Middle frontal gyrus (tissue), 1 donor: ENCODE measurements around the gene KCNH8.

Experiments used
- DNase-seq: peaks from one replicate; pipeline ENCODE4 v3.0.0-alpha.2; 2015; ENCODE audit warnings: low spot score; ENCODE audit errors: extremely low spot score

Gene KCNH8

DNA sequence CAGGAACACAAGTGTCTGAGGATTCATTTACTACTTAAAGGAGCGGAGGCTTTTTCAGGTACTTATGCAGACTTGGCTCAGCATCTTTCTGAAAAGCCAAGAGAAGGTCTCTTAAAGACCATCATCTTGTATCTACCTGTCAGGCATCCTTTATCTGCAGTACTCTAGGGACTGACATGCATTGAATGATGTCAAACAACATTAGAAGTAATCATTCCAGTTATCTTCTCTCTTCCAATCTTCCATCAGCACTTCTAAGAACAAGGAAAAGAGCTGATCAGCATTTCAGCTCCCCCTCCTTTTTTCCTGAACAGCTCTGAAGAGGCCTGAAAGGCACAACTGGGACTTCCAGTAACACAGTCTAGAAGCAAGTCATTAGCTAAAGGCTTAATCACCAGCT is 214.8 kb downstream of the KCNH8 start:
- no peak for DNase-seq

DNA sequence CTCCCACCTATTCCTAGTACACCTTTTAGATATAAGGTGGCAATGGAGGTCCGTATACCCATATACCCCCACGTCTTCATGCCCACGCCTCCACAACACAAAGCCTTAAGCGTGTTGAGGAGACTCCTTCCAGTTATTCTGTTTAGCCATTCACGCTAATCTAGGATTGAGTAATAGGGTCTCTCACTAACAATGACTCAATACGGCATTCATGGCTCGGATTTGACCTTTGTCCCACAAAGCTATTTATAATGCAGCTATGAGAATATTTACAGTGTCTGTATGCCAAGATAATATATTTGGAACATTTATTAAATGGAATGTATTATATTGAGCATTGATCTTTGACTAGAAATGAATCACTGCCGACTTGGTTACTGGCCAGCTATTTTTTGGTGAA is 215.8 kb downstream of the KCNH8 start:
- no peak for DNase-seq

DNA sequence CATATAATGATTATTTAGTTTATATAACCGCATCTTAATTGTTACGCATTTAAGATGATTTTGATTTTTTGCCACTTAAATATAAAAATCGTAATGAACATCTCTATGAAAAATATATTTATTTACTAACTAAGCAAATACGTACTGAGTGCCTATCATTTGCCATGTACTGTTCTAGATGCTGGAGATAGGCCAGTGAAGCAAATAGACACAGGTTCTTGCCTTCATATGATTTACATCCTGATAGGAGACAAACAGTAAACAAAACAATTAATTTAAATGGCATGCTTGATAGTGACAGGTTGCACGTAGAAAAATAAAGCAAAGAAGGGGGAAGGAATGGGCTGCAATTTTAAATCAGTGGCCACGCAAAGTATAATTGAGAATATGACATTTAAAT is 217.2 kb downstream of the KCNH8 start:
- DNase-seq: no peak

DNA sequence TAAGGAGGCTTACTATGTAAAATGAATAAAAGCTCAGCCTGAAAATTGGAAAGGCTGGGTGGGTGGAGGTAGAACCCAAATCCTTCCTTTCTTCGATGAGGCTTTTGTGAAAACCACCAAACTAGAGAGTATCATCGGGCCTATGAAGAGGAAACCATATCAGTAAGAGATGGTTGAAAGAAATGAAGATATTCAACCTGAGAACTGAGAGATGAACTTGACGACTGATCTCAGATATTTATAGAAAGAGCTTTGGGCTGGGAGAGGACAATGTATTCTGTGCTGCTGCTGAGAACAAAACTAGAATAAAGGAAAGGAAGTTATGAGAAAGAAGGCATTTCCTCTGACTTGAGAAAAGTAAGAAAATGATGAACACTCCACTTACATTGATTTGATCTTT is 236.6 kb downstream of the KCNH8 start:
- DNase-seq: no peak

DNA sequence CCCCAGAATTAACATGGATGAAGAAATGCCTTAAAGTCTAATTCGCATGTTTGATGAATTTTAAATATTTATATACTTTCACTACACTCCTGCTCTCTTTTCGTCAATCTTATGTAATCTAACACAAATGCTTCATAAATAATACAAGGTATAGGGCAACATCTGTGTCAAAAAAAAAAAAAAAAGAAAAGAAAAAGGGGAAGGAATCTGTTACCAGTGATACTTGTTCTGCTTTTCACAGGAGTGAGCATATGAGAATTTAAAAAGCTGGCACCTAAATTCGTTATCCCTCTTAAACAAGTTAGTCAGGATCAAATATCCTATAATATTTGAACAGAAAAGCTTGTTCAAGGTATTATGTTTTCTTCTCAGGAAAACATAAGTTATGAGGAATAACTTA is 243.8 kb downstream of the KCNH8 start:
- DNase-seq: no peak

DNA sequence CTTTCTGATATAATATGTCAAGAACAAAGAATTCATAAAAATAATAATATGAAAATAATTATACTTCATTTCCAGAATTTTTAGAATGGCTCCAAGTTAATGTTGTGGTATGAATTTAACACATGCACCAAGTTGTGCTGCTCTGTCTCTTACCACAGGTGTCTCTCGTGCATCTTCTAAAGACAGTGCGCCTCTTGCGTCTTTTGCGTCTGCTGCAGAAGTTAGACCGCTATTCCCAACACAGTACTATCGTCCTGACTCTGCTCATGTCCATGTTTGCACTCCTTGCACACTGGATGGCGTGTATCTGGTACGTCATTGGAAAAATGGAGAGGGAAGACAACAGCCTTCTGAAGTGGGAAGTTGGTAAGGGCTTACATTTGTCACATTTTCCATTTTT is 246.6 kb downstream of the KCNH8 start:
- no peak for DNase-seq

DNA sequence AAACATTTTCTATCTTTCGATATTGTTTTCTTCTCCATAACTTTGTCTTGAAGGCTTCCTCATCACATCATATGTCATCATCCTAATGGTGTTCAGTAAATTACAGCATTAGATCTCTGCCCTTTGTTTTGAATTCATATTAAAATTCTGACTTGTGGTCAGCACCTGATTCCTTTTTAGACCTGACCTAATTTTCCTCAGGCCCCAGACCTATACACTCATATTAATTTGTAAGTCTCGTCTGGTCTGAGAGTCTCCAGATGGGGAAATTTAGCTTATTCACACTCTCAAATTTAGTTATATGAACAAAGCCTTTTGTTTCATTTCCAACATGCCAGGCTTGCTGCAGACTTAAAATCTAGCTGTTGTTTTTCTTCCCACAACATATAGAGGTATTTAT is 248.4 kb downstream of the KCNH8 start:
- DNase-seq: no peak

DNA sequence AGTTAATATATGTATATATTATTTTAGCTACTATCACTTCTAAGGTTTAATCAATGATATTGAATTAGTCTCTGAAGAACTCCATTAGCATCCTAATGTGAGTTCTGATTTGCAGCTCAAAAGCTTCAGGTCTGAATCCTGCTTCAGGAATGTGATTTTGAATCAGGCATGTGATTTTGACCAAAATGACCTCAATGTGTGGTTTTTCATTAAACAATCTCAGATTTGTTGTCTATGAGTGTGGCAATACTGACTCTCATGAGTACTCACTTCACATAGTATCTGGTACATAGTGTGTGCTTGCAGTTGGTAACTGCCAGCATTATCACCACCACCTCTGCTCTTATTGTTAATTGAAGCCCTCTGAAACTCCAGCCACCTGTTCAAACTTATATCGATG is 251.0 kb downstream of the KCNH8 start:
- DNase-seq: no peak

DNA sequence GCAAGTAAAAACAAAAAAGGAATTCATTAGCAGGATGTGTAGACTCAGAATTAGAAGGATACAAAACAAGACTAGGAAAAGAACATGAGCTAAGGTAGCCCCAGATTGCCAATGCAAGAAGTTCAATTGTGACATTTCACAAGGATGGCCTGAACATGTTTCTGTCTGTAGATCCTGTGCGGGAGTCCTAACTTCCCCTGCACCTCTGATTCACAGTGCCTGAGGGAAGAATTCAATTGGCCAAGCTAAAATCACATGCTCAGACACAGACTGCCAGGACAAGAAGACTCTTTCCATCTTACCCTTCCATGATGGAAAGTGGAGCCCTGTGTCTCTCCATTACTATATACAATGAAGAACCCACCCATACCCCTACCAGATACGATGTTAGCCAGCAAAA is 251.5 kb downstream of the KCNH8 start:
- no peak for DNase-seq

DNA sequence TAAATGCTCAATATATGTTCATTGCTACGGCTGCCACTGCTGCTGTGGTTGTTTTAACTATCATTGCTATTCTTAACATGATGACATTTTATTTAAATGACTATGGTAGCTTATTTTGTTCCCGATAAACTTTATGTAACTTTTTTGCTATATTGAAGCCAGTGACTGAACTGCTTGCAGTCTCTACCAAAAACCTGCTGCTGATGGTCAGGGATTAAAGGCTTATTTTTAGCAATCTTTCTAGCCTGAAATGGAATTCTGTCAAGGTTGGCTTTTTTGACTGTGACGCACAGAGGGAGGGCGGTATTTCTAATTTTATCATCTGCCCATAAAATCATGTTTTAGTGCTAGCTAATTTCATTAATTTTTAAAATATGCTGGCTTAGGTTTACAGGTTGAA is 271.8 kb downstream of the KCNH8 start:
- no peak for DNase-seq

DNA sequence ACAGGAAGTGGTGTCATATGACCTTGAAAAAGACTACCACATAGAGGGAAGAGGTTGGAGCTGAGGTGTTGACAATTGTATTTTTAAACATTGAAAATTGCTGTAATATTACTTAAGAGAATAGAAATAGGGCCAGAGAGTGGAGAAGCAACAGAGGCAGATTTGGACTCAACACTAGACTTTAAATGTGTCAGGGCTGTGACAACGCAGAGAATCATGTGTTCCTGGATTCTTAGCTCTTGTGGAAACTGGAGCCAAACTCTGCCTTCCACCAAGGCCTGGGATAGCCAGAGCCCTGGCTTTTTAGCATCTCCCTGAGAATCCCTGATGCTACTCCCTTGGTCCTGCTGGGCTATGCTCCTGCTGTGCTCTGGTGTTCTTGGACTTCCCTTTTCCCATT is 277.5 kb downstream of the KCNH8 start:
- DNase-seq: no peak

DNA sequence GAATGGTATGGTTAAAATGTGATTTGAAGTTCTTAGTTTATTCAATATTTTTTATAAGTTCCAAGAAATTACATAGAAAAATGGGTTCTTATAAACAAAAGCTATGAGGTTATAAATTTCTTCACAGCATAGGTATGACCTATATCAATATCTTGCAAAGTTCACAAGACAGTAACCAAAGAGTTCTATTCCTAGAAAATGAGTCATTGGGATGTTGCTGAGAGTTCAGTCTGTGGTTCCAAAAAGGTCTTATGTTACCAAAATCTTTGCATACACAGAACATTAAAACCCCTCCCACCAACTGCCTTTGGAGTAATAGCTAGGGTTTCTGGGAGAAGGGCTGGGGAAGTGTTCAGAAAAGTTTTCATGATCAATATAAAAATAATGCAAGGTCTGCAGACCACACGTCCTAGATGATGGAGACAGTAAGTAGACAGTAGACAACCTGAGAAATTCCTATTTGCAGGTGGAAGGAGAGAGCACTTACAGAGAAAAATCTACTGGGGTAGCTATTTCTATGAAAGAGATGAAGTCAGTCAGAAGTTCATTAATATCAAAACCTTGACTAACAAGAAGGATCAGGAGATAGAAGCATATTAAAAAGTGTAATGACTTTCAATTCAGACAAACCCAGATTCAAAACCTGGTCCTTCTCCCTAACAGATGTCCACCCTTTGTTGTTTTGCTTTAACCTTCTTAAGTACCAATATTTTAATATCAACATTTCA is 279.3 kb downstream of the KCNH8 start:
- DNase-seq: no peak

DNA sequence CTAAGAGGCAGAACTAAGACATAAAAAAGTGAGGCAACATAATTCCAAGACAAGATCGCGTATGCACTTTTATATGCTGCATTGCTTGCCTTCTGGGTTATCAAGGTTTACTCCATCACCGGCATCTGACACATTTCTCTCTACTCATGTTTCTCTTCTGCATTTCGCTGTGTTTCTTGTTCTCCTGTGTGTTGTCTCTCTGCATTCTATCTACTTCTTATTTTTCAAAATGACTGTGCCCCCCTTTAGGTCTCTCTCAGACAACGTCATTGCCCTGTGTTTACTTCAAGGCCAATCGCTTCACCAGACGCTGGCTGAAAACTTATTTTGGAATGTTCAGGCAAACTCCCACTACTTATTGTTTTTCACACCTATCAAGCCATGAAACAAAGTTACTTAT is 280.4 kb downstream of the KCNH8 start:
- DNase-seq: no peak

DNA sequence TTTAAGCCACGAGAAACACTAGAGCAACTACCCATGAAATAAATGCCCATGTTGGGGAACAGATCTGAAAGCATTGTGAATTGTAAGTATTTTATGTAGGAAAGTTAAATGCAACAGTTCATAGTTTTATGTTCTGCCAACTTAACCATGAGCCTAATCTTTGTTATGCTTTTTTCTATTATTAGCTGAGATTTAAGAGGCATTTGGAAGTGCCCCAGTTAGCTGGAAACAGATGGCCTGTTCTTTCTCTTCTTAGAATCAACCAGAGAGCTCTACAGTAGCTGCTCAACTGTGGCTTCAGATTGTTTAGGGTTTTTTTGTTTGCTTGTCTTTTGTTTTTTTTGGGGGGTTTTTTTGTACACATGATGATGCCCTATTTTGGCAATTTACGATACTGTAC is 284.4 kb downstream of the KCNH8 start:
- peak; percentile 31 for DNase-seq

DNA sequence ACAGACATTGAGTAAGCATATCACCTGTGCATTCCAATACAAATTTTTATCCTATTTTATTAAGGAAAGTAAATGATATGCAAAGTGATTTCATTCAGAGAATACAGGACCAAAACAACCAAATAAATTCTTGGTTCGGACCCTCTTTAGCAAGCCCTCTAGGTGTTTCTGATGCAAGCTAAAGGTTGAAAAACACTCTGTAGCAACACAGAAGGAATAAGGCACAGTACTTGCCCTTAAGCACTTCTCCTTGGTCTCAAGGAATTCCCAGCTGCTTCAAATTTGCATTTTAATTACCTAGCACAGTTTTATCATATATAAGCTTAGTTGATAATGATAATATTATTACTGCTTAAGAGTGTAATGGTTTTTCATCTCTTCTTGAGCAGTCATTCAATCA is 288.4 kb downstream of the KCNH8 start:
- no peak for DNase-seq

DNA sequence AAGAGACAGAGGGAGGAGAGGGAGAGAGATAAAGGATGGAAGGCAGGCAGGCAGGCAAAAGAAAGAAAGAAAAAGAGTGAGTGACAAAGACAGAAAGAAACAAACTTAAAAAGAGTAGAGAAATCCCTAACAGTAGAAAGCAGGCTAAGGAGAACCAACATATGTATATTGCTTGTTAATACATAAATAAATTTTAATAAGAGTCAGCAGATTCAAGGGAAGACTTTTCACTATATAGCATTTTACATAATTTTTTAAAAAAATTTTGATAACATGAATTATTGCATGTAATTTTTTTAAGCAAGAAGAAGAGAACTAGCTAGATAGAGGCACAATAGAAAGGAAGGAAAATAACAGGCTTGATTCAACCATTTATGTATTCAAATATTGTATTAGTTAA is 291.6 kb downstream of the KCNH8 start:
- DNase-seq: no peak

DNA sequence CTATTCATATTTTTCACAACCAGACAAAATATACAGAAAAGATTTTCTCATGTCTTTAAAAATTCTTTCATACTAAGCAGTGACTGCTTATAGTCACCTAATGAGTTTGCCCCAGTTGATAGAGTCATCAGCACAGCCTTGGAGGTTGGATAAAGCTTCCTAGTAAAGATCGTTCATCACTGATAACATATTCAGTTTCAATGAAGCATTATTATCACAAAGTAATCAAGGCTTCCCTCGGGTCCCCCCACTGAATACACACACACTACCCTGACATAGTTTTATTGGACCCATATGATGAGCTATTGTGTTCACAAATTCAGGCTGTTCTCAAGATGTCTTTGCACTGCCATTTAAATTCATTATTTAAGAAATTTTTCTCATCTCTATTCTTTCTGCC is 297.8 kb downstream of the KCNH8 start:
- DNase-seq: no peak

DNA sequence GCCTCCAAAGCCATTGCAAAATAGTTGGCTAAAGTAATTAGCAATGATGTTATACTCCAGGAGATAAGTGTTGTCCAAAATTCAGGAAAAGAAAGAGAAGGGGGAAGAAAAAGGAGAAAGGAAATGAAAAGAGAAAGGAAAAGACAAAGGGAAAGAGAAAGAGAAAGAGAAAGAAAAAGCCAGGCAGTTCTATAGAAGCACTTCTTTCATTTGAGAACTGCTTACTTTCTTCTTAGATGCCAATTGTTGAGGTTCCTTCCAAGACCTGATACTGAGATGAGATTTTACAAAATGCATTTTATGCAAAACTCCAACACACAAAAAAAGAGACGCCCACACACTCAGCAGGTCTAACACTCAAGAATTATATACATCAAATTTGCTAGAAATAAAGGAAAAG is 298.4 kb downstream of the KCNH8 start:
- no peak for DNase-seq

DNA sequence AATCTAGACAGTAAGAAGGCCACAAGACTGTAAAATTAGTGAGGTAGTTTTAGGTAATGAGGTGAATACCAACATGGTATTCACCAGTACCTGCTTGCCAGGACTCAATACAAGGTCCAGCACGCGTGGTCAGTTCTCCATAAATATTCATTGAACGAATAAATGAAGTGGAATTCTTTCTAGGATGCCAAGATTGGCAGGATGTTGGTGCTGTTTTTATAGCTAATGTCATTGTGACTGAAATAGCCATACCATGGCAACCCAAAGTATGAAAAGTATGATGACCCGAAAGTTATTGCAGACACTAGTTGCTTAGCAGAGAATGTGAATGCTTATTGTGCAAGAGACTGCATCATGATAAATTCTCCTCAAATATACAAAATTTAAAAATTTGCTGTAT is 307.2 kb downstream of the KCNH8 start:
- DNase-seq: no peak

DNA sequence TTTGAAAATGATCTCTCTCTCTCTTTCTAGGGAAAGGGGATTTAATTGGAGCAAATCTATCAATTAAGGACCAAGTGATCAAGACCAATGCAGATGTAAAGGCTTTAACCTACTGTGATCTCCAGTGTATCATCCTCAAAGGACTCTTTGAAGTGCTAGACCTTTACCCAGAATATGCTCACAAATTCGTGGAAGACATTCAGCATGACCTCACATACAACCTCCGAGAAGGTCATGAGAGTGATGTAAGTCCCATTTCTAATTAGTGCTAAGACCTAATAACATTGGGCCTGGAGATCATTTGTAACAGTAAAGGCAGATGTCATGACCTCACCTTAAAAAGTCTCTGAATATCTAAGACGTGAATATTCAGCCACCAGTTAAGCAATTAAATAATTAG is 308.4 kb downstream of the KCNH8 start:
- no peak for DNase-seq

DNA sequence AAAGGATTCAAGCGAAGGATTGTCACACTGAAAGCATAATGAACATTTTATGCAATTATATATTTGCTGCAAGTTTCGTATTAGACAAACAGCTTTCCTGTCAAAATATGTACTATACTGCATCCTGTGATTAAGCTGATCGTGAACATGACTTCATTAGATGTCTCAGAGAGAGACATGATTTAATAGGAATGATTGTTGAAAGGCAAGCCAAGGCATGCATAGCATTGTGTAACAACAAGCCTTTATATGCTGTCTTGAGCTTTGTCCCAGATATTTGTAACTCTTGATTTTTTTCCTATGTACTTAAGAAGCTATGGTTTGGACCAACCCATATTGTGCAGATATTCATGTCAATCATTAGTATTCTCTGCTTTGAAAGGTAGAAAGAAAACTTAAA is 309.1 kb downstream of the KCNH8 start:
- DNase-seq: no peak

DNA sequence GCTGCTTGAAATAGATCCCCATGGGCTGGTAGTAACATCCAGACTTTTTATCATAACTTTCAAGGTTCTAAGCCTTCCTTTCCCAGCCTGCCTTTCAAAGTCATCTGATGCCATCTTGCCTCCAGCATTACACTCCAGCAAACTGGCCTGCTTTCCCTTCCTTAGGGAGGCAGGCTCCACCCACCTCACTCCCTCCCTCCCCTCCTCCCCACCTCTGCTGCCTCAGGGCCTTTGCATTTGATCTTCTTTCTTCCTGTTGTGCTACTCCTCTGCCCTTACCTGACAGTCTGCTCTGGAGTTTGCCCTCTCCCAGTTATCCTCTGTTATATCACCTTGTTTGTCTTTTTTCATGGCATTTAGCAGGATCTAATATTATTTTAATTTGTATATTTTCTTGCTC is 319.5 kb downstream of the KCNH8 start:
- DNase-seq: no peak

DNA sequence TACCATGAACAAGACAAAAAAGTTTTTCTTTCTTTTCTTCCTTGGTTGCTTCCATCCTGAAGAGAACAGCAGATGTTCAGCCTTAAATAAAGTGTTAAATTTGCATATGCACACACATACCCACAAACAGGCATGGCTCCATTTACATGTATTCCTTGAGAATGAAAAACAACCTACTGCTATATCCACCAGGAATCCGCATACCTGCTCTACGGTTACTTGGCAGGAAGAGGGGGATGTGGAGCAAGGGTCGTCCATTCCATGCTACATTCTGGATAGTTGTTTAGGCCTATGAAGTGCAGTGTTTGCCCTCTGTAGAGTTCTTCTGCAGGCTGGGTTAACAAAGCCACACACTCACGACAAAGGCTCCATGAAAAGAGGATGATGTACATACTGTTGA is 322.8 kb downstream of the KCNH8 start:
- no peak for DNase-seq

DNA sequence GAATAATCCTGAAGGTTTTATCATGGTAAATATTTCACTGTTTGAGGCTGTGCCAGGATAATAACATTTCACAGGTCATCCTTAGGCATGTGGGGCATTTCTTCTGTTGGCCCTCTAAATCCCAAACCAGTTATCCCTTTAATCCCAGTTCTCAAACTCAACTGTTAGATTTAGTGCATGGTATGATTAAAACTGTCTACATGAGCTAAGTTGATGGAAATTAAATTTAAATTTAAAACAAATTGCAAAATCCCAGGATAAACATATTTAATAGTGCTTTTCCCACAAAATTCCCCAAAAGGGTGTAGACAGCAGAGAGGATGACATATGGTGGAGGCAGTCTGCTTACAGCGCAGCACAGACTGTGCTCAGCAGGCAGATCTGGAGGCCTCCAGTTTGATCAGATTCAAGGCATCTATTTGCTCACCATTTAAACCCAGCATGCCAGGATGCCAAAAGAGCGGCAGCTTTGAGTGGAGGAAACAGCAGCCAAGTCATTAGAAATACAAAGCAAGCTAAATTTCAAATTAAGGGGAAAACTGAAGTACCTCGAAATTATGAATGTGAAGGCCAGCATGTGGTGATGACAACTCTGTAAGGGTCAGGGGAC is 325.8 kb downstream of the KCNH8 start:
- no peak for DNase-seq
